Keratinocyte (primary cell): ENCODE data around the gene CLRN2. TPM values are rescaled to one million over a fixed set of nuclear protein-coding genes. Genes with fewer than 3 reads are reported as not detected.

Experiments
- DNase-seq: peaks from one replicate; pipeline ENCODE4 v3.0.0-alpha.2; 2011; ENCODE audit warnings: low read depth, missing footprints, low spot score
- FAIRE-seq: peaks from 2 replicates; lab custom pipeline; 2011; peaks lifted over from hg19 to GRCh38; lab: Jason Lieb, UNC
- H2AFZ ChIP-seq: 2 replicates; pipeline ENCODE4 v1.6.0; 2012; ENCODE audit warnings: low read length, control low read depth, inconsistent platforms; ENCODE audit not compliant: control insufficient read depth
- H3K27ac ChIP-seq: 2 replicates; pipeline ENCODE4 v1.5.1; 2011; ENCODE audit warnings: low read length; ENCODE audit not compliant: control insufficient read depth, insufficient read depth
- H3K27me3 ChIP-seq: 3 replicates; pipeline ENCODE4 v1.6.0; 2011; ENCODE audit warnings: low read length; ENCODE audit not compliant: control insufficient read depth, insufficient read depth; ENCODE audit errors: extremely low read depth
- H3K36me3 ChIP-seq, 2 experiments: 2 replicates in 1 of 2; 3 replicates in 1 of 2; pipeline ENCODE4 v1.5.1; 2011; ENCODE audit warnings: low read length in 2 of 2, mild to moderate bottlenecking in 1 of 2; ENCODE audit not compliant: control insufficient read depth in 2 of 2, insufficient read depth in 2 of 2; ENCODE audit errors: extremely low read depth in 1 of 2
- H3K4me1 ChIP-seq: 3 replicates; pipeline ENCODE4 v1.5.1; 2011; ENCODE audit warnings: low read length; ENCODE audit not compliant: control insufficient read depth, insufficient read depth; ENCODE audit errors: extremely low read depth
- H3K4me2 ChIP-seq: 3 replicates; pipeline ENCODE4 v1.6.0; 2011; ENCODE audit warnings: low read depth, low read length; ENCODE audit not compliant: control insufficient read depth, insufficient read depth; ENCODE audit errors: extremely low read depth
- H3K4me3 ChIP-seq, 3 experiments: fragments of 200-600 bp in 1 of 3; sonication (generic) in 1 of 3; 2 replicates in 2 of 3; 3 replicates in 1 of 3; pipeline ENCODE4 v1.5.1; 2011 to 2016; ENCODE audit warnings: low read length in 3 of 3, mild to moderate bottlenecking in 3 of 3, control low read depth in 2 of 3, inconsistent platforms in 1 of 3, low read depth in 1 of 3, mixed read lengths in 1 of 3, mixed run types in 1 of 3, moderate library complexity in 1 of 3; ENCODE audit not compliant: control insufficient read depth in 2 of 3, insufficient read depth in 2 of 3; ENCODE audit errors: extremely low read depth in 1 of 3
- H3K79me2 ChIP-seq: 2 replicates; pipeline ENCODE4 v1.6.0; 2012; ENCODE audit warnings: low read length; ENCODE audit not compliant: control insufficient read depth, insufficient read depth
- H3K9ac ChIP-seq: 3 replicates; pipeline ENCODE4 v1.6.0; 2011; ENCODE audit warnings: low read length; ENCODE audit not compliant: control insufficient read depth, insufficient read depth; ENCODE audit errors: extremely low read depth
- H3K9me1 ChIP-seq: 3 replicates; pipeline ENCODE4 v1.6.0; 2011; ENCODE audit warnings: low read length; ENCODE audit not compliant: control insufficient read depth, insufficient read depth; ENCODE audit errors: extremely low read depth
- H3K9me3 ChIP-seq: 2 replicates; pipeline ENCODE4 v1.5.1; 2012; ENCODE audit warnings: low read depth, low read length; ENCODE audit not compliant: control insufficient read depth
- H4K20me1 ChIP-seq: 3 replicates; pipeline ENCODE4 v1.6.0; 2011; ENCODE audit warnings: low read length; ENCODE audit not compliant: control insufficient read depth, insufficient read depth; ENCODE audit errors: extremely low read depth
- EZH2 ChIP-seq: IDR thresholded peaks from one replicate; pipeline ENCODE4 v1.6.1; 2012; ENCODE audit warnings: inconsistent platforms, mild to moderate bottlenecking, low read length, moderate library complexity
- dilution Hi-C: fragments of 300-500 bp; cut with MboI; formaldehyde crosslinking; loops from one replicate; pipeline ENCODE4 v1.7.0; 2020; ENCODE audit warnings: low sequenced_read_pairs; ENCODE audit not compliant: extremely low pct_ligation_motif_present
- polyA plus RNA-seq, 5 experiments: library from polyadenylated mRNA; depleted of rRNA in 3 of 5; stranded (reverse) in 3 of 5; stranded (forward) in 1 of 5; unstranded in 1 of 5; fragments of >200 nt; gene quantifications; 1 replicate in 1 of 5; 2 replicates in 3 of 5; 3 replicates in 1 of 5; pipeline versions ENCODE4 v1.2.1 to v1.2.3, GENCODE V29; 2011 to 2012; ENCODE audit warnings: missing spikeins in 2 of 5, low read depth in 1 of 5, low replicate concordance in 1 of 5
- TF ChIP-seq, protein P1 (sequence below), 3 experiments: IDR thresholded peaks in 1 of 3; conservative IDR thresholded peaks in 1 of 3; optimal IDR thresholded peaks in 1 of 3; 2 replicates in 2 of 3; 3 replicates in 1 of 3; pipeline versions ENCODE3 to v1.5.1; 2011; ENCODE audit warnings: low read length in 3 of 3, mild to moderate bottlenecking in 3 of 3, moderate library complexity in 2 of 3, control low read depth in 1 of 3, inconsistent platforms in 1 of 3; ENCODE audit not compliant: insufficient read depth in 2 of 3; ENCODE audit errors: extremely low read depth in 1 of 3

The CLRN2 gene
- polyA plus RNA-seq, 1 donor (not counting 4 experiments of a cell fraction or from before 2014, with no cell fraction given) = not detected

DNA sequence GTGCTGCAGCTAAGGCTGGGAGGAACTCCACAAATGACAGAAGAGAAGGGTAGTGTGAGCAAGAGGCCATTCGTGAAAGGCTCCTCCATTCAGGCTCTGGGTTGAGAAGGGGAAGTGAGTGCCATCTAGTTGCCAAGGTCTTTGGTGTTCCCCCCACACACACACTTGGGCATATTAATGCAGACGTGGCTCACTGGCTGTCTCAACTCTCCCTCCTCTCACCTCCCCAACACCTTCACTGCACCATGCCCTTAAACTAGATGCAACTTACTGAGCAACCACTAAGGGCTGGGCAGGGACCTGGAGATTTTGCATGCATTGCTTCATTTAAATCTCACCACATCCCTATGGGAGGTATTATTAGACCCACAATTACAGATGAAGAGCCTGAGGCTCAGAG lies 8.7 kb downstream of the CLRN2 start:
- no peaks in the 10 kb centered on the region for H3K9me3 ChIP-seq
- no peak overlapping the region for H3K4me2 ChIP-seq
- TF ChIP-seq EZH2 = no peak
- TF ChIP-seq, protein P1, sequence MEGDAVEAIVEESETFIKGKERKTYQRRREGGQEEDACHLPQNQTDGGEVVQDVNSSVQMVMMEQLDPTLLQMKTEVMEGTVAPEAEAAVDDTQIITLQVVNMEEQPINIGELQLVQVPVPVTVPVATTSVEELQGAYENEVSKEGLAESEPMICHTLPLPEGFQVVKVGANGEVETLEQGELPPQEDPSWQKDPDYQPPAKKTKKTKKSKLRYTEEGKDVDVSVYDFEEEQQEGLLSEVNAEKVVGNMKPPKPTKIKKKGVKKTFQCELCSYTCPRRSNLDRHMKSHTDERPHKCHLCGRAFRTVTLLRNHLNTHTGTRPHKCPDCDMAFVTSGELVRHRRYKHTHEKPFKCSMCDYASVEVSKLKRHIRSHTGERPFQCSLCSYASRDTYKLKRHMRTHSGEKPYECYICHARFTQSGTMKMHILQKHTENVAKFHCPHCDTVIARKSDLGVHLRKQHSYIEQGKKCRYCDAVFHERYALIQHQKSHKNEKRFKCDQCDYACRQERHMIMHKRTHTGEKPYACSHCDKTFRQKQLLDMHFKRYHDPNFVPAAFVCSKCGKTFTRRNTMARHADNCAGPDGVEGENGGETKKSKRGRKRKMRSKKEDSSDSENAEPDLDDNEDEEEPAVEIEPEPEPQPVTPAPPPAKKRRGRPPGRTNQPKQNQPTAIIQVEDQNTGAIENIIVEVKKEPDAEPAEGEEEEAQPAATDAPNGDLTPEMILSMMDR (optimal IDR thresholded peaks at IDR 0.05 in 1 of 3, IDR thresholded peaks at IDR 0.05 in 1 of 3, conservative IDR thresholded peaks at IDR 0.05 in 1 of 3; ENCODE audit: extremely low read depth in 1 of 3, insufficient read depth in 2 of 3, low read length in 3 of 3) = no peak
- no peaks in the 10 kb centered on the region for H3K27me3 ChIP-seq
- H3K36me3 ChIP-seq = no peaks in the 10 kb centered on the region
- no peaks in the 10 kb centered on the region for H3K9me1 ChIP-seq
- no peaks in the 10 kb centered on the region for H4K20me1 ChIP-seq
- no peaks in the 10 kb centered on the region for H3K79me2 ChIP-seq
- dilution Hi-C loops = no loop called here
- no peak overlapping the region for H3K4me3 ChIP-seq
- H3K4me1 ChIP-seq = no peaks in the 10 kb centered on the region
- H3K27ac ChIP-seq = no peak overlapping the region
- no peak for FAIRE-seq
- no peak for DNase-seq
- H3K9ac ChIP-seq = no peak overlapping the region
- no peak overlapping the region for H2AFZ ChIP-seq

DNA sequence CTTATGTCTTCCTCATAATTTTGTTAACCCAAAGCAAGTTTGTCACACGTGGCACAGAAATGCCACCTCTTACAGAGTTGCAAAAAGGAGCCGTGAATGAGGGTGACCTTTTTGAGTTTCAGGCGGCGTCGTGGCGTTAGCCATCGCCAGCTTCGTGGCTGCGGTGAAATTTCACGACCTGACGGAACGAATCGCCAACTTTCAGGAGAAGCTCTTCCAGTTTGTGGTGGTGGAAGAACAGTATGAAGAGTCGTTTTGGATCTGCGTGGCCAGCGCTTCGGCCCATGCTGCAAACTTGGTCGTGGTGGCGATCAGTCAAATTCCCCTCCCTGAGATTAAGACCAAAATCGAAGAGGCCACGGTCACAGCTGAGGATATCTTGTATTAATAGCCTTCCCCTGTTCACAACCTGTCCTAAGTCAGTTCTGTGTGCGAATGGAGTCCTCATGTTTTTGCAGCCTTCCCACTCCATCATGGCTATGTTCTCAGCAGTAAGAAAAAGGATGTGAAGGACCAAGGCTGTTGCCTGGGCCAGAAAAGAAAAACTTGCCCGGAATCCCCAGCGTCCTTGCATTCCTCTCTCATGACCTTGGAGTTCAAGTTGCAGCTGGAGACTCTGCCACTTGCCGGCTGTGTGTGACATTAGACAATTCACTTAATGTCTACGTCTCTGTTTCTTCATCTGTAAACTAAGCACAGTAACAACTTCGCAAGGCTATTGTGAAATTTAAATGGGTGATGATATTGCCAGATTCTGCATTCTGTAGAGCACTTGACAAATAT lies 11.9 kb downstream of the CLRN2 start:
- TF ChIP-seq EZH2 = no peak
- TF ChIP-seq, protein P1 (optimal IDR thresholded peaks at IDR 0.05 in 1 of 3, IDR thresholded peaks at IDR 0.05 in 1 of 3, conservative IDR thresholded peaks at IDR 0.05 in 1 of 3; ENCODE audit: extremely low read depth in 1 of 3, insufficient read depth in 2 of 3, low read length in 3 of 3) = no peak
- H3K4me2 ChIP-seq = no peak overlapping the region
- H2AFZ ChIP-seq = no peak overlapping the region
- H3K9me1 ChIP-seq = no peaks in the 10 kb centered on the region
- FAIRE-seq = no peak
- H3K9ac ChIP-seq = no peak overlapping the region
- no peak overlapping the region for H3K4me3 ChIP-seq
- H3K79me2 ChIP-seq = no peaks in the 10 kb centered on the region
- no peaks in the 10 kb centered on the region for H3K36me3 ChIP-seq
- dilution Hi-C loops = no loop called here
- H3K27me3 ChIP-seq = peaks cover 3% of the 10 kb centered on the region
- no peak for DNase-seq
- H3K9me3 ChIP-seq = no peaks in the 10 kb centered on the region
- H3K4me1 ChIP-seq = no peaks in the 10 kb centered on the region
- H3K27ac ChIP-seq = no peak overlapping the region
- no peaks in the 10 kb centered on the region for H4K20me1 ChIP-seq
